Upper lobe of left lung (tissue), 4 donors: Measurements from ENCODE around the gene ARVCF.

Source experiments
- EP300 ChIP-seq, 4 donors: sonication (generic); formaldehyde crosslinking; IDR thresholded peaks; one replicate each; pipeline ENCODE4 v1.5.1; 2017; ENCODE audit warnings: antibody characterized with exemption in 4 of 4, control low read depth in 2 of 4
- POLR2AphosphoS5 ChIP-seq, 2 donors: sonication (generic); formaldehyde crosslinking; IDR thresholded peaks; one replicate each; pipeline ENCODE4 v1.5.1; 2017; ENCODE audit warnings: antibody characterized with exemption in 2 of 2
- TF ChIP-seq, protein P1 (sequence below), 6 experiments: fragments of 450-650 bp in 4 of 6; fragments of 200-600 bp in 2 of 6; sonication (generic) in 2 of 6; IDR thresholded peaks; one replicate each; pipeline ENCODE4 v1.5.1; 2016 to 2019; ENCODE audit warnings: antibody characterized with exemption in 6 of 6

DNA sequence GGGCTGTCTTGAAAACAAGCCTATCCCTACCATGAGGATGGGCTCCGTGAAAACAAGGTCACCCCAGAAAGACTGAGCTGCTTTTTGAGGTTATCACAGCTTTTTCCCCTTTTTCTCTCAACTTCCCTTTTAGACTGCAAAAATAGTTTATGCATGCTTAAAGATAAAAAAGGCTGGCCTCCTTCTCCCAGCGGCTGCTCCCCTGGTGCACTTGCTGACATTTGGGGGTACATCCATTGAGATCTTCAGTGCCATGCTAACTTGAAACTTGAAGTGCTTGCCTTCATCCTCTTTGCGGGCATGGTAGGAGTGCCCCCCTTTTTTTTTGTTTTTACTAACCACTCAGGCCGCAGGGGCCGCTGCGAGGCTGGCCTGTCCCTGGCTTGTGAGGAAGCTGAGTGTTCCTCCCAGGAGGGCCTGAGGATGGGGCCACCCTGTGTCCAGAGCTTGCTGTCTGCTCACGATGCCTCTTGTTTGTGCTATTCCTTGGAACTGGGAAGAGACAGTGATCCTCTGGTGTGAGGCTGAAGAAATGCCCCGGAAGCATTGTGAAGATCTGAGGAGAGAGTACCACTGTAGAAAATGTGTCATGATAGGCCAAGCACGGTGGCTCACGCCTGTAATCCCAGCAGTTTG lies 6.5 kb upstream of the ARVCF start:
- TF ChIP-seq, protein P1, sequence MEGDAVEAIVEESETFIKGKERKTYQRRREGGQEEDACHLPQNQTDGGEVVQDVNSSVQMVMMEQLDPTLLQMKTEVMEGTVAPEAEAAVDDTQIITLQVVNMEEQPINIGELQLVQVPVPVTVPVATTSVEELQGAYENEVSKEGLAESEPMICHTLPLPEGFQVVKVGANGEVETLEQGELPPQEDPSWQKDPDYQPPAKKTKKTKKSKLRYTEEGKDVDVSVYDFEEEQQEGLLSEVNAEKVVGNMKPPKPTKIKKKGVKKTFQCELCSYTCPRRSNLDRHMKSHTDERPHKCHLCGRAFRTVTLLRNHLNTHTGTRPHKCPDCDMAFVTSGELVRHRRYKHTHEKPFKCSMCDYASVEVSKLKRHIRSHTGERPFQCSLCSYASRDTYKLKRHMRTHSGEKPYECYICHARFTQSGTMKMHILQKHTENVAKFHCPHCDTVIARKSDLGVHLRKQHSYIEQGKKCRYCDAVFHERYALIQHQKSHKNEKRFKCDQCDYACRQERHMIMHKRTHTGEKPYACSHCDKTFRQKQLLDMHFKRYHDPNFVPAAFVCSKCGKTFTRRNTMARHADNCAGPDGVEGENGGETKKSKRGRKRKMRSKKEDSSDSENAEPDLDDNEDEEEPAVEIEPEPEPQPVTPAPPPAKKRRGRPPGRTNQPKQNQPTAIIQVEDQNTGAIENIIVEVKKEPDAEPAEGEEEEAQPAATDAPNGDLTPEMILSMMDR (IDR thresholded peaks at IDR 0.05): no peak
- TF ChIP-seq POLR2AphosphoS5 (IDR thresholded peaks at IDR 0.05) (no peak), EP300 (IDR thresholded peaks at IDR 0.05) (no peak)
